Astrocyte (in vitro differentiated cells and primary cell): Measurements from ENCODE around the gene DOCK10. TPM values are rescaled to one million over a fixed set of nuclear protein-coding genes. Genes with fewer than 3 reads are reported as not detected.
A peak's percentile ranks its signal among the peaks of the same experiment; 100 is the strongest.

Source experiments
- DNase-seq: peaks from one replicate; pipeline ENCODE4 v3.0.0-alpha.2; 2010; ENCODE audit warnings: low read depth
- FAIRE-seq: peaks from 2 replicates; lab custom pipeline; 2011; peaks lifted over from hg19 to GRCh38; lab: Jason Lieb, UNC
- H2AFZ ChIP-seq: 2 replicates; pipeline ENCODE4 v1.6.0; 2012; ENCODE audit warnings: low read depth, low read length, inconsistent platforms
- H3K27ac ChIP-seq: 2 replicates; pipeline ENCODE4 v1.5.1; 2011; ENCODE audit warnings: low read depth, low read length, inconsistent platforms
- H3K27me3 ChIP-seq: 2 replicates; pipeline ENCODE4 v1.6.0; 2011; ENCODE audit warnings: low read length, inconsistent platforms; ENCODE audit not compliant: insufficient read depth
- H3K36me3 ChIP-seq: 2 replicates; pipeline ENCODE4 v1.5.1; 2011; ENCODE audit warnings: low read length, inconsistent platforms; ENCODE audit not compliant: insufficient read depth
- H3K4me1 ChIP-seq: 2 replicates; pipeline ENCODE4 v1.5.1; 2011; ENCODE audit warnings: low read length, inconsistent platforms; ENCODE audit not compliant: insufficient read depth
- H3K4me2 ChIP-seq: 2 replicates; pipeline ENCODE4 v1.6.0; 2012; ENCODE audit warnings: low read length, inconsistent platforms
- H3K4me3 ChIP-seq: 2 replicates; pipeline ENCODE4 v1.5.1; 2011; ENCODE audit warnings: low read depth, mild to moderate bottlenecking, low read length, inconsistent platforms; ENCODE audit not compliant: insufficient read depth
- H3K79me2 ChIP-seq: 2 replicates; pipeline ENCODE4 v1.6.0; 2012; ENCODE audit warnings: mild to moderate bottlenecking, low read length, inconsistent platforms; ENCODE audit not compliant: insufficient read depth
- H3K9ac ChIP-seq: 2 replicates; pipeline ENCODE4 v1.6.0; 2012; ENCODE audit warnings: mild to moderate bottlenecking, low read length, inconsistent platforms
- H3K9me3 ChIP-seq: 2 replicates; pipeline ENCODE4 v1.5.1; 2012; ENCODE audit warnings: low read depth, mild to moderate bottlenecking, low read length, inconsistent platforms; ENCODE audit not compliant: insufficient read depth
- H4K20me1 ChIP-seq: 2 replicates; pipeline ENCODE4 v1.6.0; 2012; ENCODE audit warnings: low read length, inconsistent platforms; ENCODE audit not compliant: insufficient read depth
- H3K27ac Mint-ChIP-seq: one replicate; pipeline ENCODE4 v1.8.0; 2021; ENCODE audit warnings: mild to moderate bottlenecking, mixed read lengths; ENCODE audit not compliant: unreplicated experiment
- H3K27me3 Mint-ChIP-seq: one replicate; pipeline ENCODE4 v1.8.0; 2021; ENCODE audit warnings: low read depth, mixed read lengths; ENCODE audit not compliant: unreplicated experiment
- H3K36me3 Mint-ChIP-seq: one replicate; pipeline ENCODE4 v1.8.0; 2021; ENCODE audit warnings: low read depth, mixed read lengths; ENCODE audit not compliant: unreplicated experiment
- H3K4me1 Mint-ChIP-seq: one replicate; pipeline ENCODE4 v1.8.0; 2021; ENCODE audit warnings: low read depth, mixed read lengths; ENCODE audit not compliant: unreplicated experiment
- H3K4me3 Mint-ChIP-seq: one replicate; pipeline ENCODE4 v1.8.0; 2021; ENCODE audit warnings: mild to moderate bottlenecking, moderate library complexity, mixed read lengths; ENCODE audit not compliant: unreplicated experiment
- H3K9me3 Mint-ChIP-seq: one replicate; pipeline ENCODE4 v1.8.0; 2021; ENCODE audit warnings: mild to moderate bottlenecking, mixed read lengths; ENCODE audit not compliant: unreplicated experiment
- CTCF ChIP-seq: IDR thresholded peaks from 2 replicates; pipeline ENCODE4 v1.5.1; 2011; ENCODE audit warnings: low read depth, mild to moderate bottlenecking, inconsistent platforms, low read length, moderate library complexity; ENCODE audit not compliant: insufficient read depth
- EZH2 ChIP-seq: IDR thresholded peaks from 2 replicates; pipeline ENCODE4 v1.6.1; 2012; ENCODE audit warnings: mild to moderate bottlenecking, low read length, inconsistent platforms; ENCODE audit not compliant: insufficient read depth
- total RNA-seq: library from RNA; stranded (reverse); gene quantifications from 2 replicates; pipeline ENCODE4 v1.2.1, GENCODE V29; 2021

Gene DOCK10
- total RNA-seq, 1 donor from 2014 or later: 7.7 TPM

GRCh38 chr2:224895377-224895776 lies 146.9 kb downstream of the DOCK10 start:
- TF ChIP-seq CTCF: no peak
- no peak for TF ChIP-seq EZH2
- no peak for FAIRE-seq
- Histone ChIP-seq H3K36me3 (peaks cover 7% of the 10 kb centered on the region), H2AFZ (no peak overlapping the region), H3K9ac (no peak overlapping the region), H3K27ac (no peak overlapping the region), H3K79me2 (no peaks in the 10 kb centered on the region), H3K4me1 (no peaks in the 10 kb centered on the region), H4K20me1 (no peaks in the 10 kb centered on the region), H3K9me3 (no peaks in the 10 kb centered on the region), H3K27me3 (no peaks in the 10 kb centered on the region), H3K4me2 (no peak overlapping the region), H3K4me3 (no peak overlapping the region)
- Mint-ChIP-seq H3K27ac (no peak overlapping the region), H3K4me3 (no peak overlapping the region), H3K27me3 (no peaks in the 10 kb centered on the region), H3K36me3 (no peaks in the 10 kb centered on the region), H3K9me3 (peaks cover 2% of the 10 kb centered on the region), H3K4me1 (peaks cover 7% of the 10 kb centered on the region)
- no peak for DNase-seq

- H3K27ac Mint-ChIP-seq: no peak overlapping the region
- no peaks in the 10 kb centered on the region for H4K20me1 ChIP-seq
- H3K9me3 Mint-ChIP-seq: peaks cover 2% of the 10 kb centered on the region
- H3K27ac ChIP-seq: no peak overlapping the region
- FAIRE-seq (peak; percentile 43), DNase-seq (no peak)
- no peaks in the 10 kb centered on the region for H3K27me3 Mint-ChIP-seq
- H3K4me3 ChIP-seq: no peak overlapping the region
- H3K4me2 ChIP-seq: no peak overlapping the region
- H3K4me3 Mint-ChIP-seq: no peak overlapping the region
- no peaks in the 10 kb centered on the region for H3K79me2 ChIP-seq
- H3K9ac ChIP-seq: no peak overlapping the region
- H3K9me3 ChIP-seq: no peaks in the 10 kb centered on the region
- H2AFZ ChIP-seq: no peak overlapping the region
- H3K27me3 ChIP-seq: no peaks in the 10 kb centered on the region
- H3K4me1 ChIP-seq: no peaks in the 10 kb centered on the region
- H3K4me1 Mint-ChIP-seq: peaks cover 7% of the 10 kb centered on the region
- peaks cover 7% of the 10 kb centered on the region for H3K36me3 ChIP-seq
- no peaks in the 10 kb centered on the region for H3K36me3 Mint-ChIP-seq
- TF ChIP-seq EZH2 (no peak), CTCF (no peak)
These were observed 147.9 kb downstream of the DOCK10 start for GRCh38 chr2:224894356-224894755.

GRCh38 chr2:224893848-224894247 lies 148.4 kb downstream of the DOCK10 start:
- H3K27ac Mint-ChIP-seq: no peak overlapping the region
- Histone ChIP-seq H3K9me3 (no peaks in the 10 kb centered on the region), H2AFZ (no peak overlapping the region), H3K79me2 (no peaks in the 10 kb centered on the region), H3K4me1 (no peaks in the 10 kb centered on the region), H3K9ac (no peak overlapping the region), H4K20me1 (no peaks in the 10 kb centered on the region), H3K36me3 (peaks cover 7% of the 10 kb centered on the region), H3K4me2 (no peak overlapping the region), H3K27ac (no peak overlapping the region), H3K27me3 (no peaks in the 10 kb centered on the region), H3K4me3 (no peak overlapping the region)
- no peaks in the 10 kb centered on the region for H3K27me3 Mint-ChIP-seq
- peaks cover 2% of the 10 kb centered on the region for H3K9me3 Mint-ChIP-seq
- peaks cover 7% of the 10 kb centered on the region for H3K4me1 Mint-ChIP-seq
- no peak for TF ChIP-seq CTCF
- no peak for TF ChIP-seq EZH2
- FAIRE-seq (no peak), DNase-seq (no peak)
- no peak overlapping the region for H3K4me3 Mint-ChIP-seq
- no peaks in the 10 kb centered on the region for H3K36me3 Mint-ChIP-seq
